ENCODE results near the gene LTF. TPM values are rescaled to one million over a fixed set of nuclear protein-coding genes. Genes with fewer than 3 reads are reported as not detected.

The LTF gene
- total RNA-seq, 1 donor from 2014 or later = not detected

GRCh38 chr3:46456118-46456517 lies 8.6 kb downstream of the LTF start:
- TF ChIP-seq, protein P1, sequence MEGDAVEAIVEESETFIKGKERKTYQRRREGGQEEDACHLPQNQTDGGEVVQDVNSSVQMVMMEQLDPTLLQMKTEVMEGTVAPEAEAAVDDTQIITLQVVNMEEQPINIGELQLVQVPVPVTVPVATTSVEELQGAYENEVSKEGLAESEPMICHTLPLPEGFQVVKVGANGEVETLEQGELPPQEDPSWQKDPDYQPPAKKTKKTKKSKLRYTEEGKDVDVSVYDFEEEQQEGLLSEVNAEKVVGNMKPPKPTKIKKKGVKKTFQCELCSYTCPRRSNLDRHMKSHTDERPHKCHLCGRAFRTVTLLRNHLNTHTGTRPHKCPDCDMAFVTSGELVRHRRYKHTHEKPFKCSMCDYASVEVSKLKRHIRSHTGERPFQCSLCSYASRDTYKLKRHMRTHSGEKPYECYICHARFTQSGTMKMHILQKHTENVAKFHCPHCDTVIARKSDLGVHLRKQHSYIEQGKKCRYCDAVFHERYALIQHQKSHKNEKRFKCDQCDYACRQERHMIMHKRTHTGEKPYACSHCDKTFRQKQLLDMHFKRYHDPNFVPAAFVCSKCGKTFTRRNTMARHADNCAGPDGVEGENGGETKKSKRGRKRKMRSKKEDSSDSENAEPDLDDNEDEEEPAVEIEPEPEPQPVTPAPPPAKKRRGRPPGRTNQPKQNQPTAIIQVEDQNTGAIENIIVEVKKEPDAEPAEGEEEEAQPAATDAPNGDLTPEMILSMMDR (IDR thresholded peaks at IDR 0.05; ENCODE audit: insufficient read depth, low read length, poor library complexity, severe bottlenecking) = no peak
- Histone ChIP-seq H3K36me3 (ENCODE audit: control insufficient read depth, insufficient read depth, low read length) (no peaks in the 10 kb centered on the region), H3K4me3 (ENCODE audit: low read depth, low read length) (no peak overlapping the region), H3K27me3 (ENCODE audit: control insufficient read depth, insufficient read depth, low read length) (peaks cover 5% of the 10 kb centered on the region)
- DNase-seq (ENCODE audit: low read depth) = no peak

DNA sequence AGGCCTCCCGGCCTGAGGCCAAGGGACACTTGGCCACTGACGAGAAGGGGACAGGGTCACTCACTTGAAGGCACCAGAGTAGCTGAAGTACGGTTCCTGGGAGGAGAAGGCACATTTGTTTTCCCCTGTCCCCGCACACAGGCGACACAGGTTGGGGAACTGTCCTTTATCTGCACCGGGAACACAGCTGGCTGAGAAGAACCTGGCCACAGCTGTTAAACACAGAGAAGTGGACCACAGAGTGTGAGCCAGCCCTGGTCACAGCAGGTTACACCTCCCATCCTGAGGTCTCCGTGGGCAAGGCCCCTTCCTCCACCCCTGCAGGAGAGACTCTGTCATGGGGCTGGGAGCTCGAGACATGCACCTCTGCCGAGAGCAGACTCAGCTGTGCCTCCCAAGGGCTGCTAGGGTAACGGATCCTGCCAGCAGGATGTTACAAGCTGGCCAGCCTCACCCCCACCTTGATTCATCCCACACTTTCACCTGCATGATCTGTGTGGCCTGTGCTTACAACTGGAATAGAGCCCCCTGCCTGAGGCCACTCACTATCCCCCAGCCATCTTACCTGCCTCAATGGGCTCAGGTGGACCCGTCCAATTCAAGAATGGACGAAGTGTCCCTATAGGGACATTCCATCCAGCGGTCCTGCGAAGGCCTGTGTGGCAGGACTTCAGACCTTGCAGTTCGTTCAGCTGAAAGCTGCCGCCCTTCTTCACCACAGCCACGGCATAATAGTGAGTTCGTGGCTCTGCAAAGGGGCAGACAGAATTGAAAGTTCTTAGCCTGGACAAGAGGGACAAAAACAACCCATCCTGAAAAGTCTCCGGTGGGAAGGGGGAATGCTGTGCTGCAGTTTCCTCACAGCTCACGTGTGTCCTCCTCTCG lies 9.2 kb downstream of the LTF start:
- H3K36me3 ChIP-seq (ENCODE audit: control insufficient read depth, insufficient read depth, low read length) = no peaks in the 10 kb centered on the region

DNA sequence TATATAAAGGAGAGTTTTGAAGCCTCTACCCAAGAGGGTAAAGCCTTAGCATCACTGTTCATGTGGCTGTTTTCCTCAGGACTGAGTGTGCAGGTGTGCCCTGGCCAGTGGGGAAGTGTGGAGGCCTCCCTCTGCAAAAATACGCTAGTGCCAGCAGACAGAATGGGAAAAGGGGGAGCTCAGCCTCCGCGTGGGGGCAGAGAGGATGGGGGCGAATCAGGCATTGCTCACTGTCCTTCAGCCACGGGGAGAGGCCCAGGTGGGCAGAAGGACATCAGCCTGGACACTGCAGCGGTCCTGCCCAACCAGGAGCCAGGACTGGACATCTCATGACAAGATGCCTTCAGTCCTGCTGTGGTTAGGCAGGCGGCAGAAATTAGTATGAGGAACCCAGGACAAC lies 10.1 kb downstream of the LTF start:
- no peak for DNase-seq (ENCODE audit: low read depth)
- TF ChIP-seq, protein P1 (IDR thresholded peaks at IDR 0.05; ENCODE audit: insufficient read depth, low read length, poor library complexity, severe bottlenecking) = no peak
- no peak overlapping the region for H3K4me3 ChIP-seq (ENCODE audit: low read depth, low read length)
- H3K36me3 ChIP-seq (ENCODE audit: control insufficient read depth, insufficient read depth, low read length) = no peaks in the 10 kb centered on the region
- peaks cover 5% of the 10 kb centered on the region for H3K27me3 ChIP-seq (ENCODE audit: control insufficient read depth, insufficient read depth, low read length)

More for the DNA sequence above, 9.2 kb downstream of the LTF start:
- TF ChIP-seq, protein P1 (IDR thresholded peaks at IDR 0.05; ENCODE audit: insufficient read depth, low read length, poor library complexity, severe bottlenecking) = no peak
- DNase-seq (ENCODE audit: low read depth) = no peak
- Histone ChIP-seq H3K4me3 (ENCODE audit: low read depth, low read length) (no peak overlapping the region), H3K27me3 (ENCODE audit: control insufficient read depth, insufficient read depth, low read length) (peaks cover 5% of the 10 kb centered on the region)

DNA sequence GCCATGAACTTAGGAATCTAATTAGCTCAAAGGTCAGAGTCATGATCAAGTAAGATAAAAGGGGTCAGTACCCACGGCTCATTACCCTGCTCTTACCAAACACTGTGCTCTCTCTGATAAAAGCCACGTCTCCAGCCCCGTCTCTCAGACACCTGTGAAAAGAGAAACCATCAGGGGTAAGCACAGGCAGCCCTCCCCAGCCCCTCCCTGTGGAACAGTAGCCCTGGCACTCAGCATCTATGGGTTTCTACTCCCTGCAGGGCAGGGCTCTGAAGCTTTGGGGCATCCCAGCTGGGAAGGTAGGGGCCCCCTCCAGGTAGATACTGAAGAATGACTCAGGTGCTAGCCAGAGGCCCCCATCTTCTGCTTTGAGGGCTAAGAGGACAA lies 10.5 kb downstream of the LTF start:
- no peaks in the 10 kb centered on the region for H3K36me3 ChIP-seq (ENCODE audit: control insufficient read depth, insufficient read depth, low read length)
- no peak for DNase-seq (ENCODE audit: low read depth)
- TF ChIP-seq, protein P1 (IDR thresholded peaks at IDR 0.05; ENCODE audit: insufficient read depth, low read length, poor library complexity, severe bottlenecking) = no peak
- no peak overlapping the region for H3K4me3 ChIP-seq (ENCODE audit: low read depth, low read length)
- H3K27me3 ChIP-seq (ENCODE audit: control insufficient read depth, insufficient read depth, low read length) = peaks cover 5% of the 10 kb centered on the region

DNA sequence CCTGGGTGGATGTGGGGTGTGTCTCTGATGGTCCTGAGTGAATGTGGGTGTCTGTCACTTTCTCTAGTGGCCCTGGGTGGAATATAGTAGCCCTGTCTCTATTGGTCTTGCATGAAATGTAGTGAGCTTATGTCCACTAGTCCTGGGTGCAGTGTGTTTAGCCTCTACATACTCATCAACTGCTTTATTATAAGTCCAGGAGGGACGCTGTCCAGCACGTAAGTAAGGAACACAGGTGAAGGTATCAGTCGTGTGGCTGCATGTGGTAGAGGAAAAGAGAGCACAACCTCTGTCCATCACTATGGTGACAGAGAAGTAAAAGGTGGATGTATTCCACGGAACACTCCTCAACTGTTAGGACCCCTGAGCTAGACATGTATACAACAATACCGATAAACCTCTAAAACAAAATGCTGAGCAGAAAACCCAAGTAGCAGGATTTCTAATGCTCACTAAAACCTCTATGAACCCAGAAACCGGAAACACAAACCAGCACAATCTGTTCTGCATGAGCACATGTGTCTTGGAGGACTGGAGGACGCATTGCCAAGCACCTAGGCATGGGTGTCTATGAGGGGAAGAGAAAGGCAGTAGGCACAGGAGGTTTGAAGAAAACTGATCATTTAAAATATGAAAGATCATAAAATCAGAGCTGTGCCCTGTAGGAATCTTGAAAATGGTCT lies 11.0 kb downstream of the LTF start:
- no peaks in the 10 kb centered on the region for H3K36me3 ChIP-seq (ENCODE audit: control insufficient read depth, insufficient read depth, low read length)
- TF ChIP-seq, protein P1 (IDR thresholded peaks at IDR 0.05; ENCODE audit: insufficient read depth, low read length, poor library complexity, severe bottlenecking) = no peak
- no peak for DNase-seq (ENCODE audit: low read depth)
- H3K4me3 ChIP-seq (ENCODE audit: low read depth, low read length) = no peak overlapping the region
- H3K27me3 ChIP-seq (ENCODE audit: control insufficient read depth, insufficient read depth, low read length) = peaks cover 5% of the 10 kb centered on the region

Measured in kidney epithelial cell (primary cell).